ENCODE data around the gene BSND.

GRCh38 chr1:55049271-55049913, 50.7 kb downstream of the BSND start:
- no peak for TF ChIP-seq CTCF (IDR thresholded peaks at IDR 0.05; ENCODE audit: low read depth, low read length)
- no peak for TF ChIP-seq POLR2A (IDR thresholded peaks at IDR 0.05; ENCODE audit: extremely low read depth, insufficient read length)
- TF ChIP-seq MAX (IDR thresholded peaks at IDR 0.05; ENCODE audit: low read depth, low read length): no peak
- no peak for TF ChIP-seq MYC (IDR thresholded peaks at IDR 0.05; ENCODE audit: low read depth, low read length)

All from NB4 (cell line).